ENCODE data around the gene SLC4A2. TPM values are rescaled to one million over a fixed set of nuclear protein-coding genes. Genes with fewer than 3 reads are reported as not detected.

SLC4A2 gene
- polyA plus RNA-seq, 2 donors = 35.7 to 45.5 TPM

GRCh38 chr7:151032936-151033863, 26.2 kb upstream of the SLC4A2 start:
- Histone ChIP-seq H3K27me3 (ENCODE audit: control insufficient read depth in 1 of 2, insufficient read depth in 2 of 2, low read length in 2 of 2) (no peaks in the 10 kb centered on the region), H3K36me3 (ENCODE audit: control insufficient read depth in 2 of 2, insufficient read depth in 2 of 2, low read length in 1 of 2) (peaks cover 11 to 34% of the 10 kb centered on the region in 2 donors), H3K9me3 (ENCODE audit: control insufficient read depth in 2 of 2, insufficient read depth in 1 of 2, low read depth in 1 of 2, low read length in 1 of 2) (no peaks in the 10 kb centered on the region), H3K4me1 (ENCODE audit: control insufficient read depth in 2 of 2, insufficient read depth in 2 of 2, low read length in 1 of 2) (peaks cover 0 to 2% of the 10 kb centered on the region in 2 donors), H3K27ac (ENCODE audit: low read depth in 2 of 2, low read length in 1 of 2) (no peak overlapping the region), H3K4me3 (ENCODE audit: low read depth in 1 of 2, low read length in 2 of 2) (no peak overlapping the region)
- WGBS, 2 donors = 85 to 88% methylated on average over 17 of the region's 17 CpGs

- no peak overlapping the region for H3K27ac ChIP-seq (ENCODE audit: low read depth in 2 of 2, low read length in 1 of 2)
- no peaks in the 10 kb centered on the region for H3K9me3 ChIP-seq (ENCODE audit: control insufficient read depth in 2 of 2, insufficient read depth in 1 of 2, low read depth in 1 of 2, low read length in 1 of 2)
- WGBS, 2 donors = 81 to 85% methylated on average over 5 of the region's 5 CpGs
- H3K4me1 ChIP-seq (ENCODE audit: control insufficient read depth in 2 of 2, insufficient read depth in 2 of 2, low read length in 1 of 2) = peaks cover 0 to 2% of the 10 kb centered on the region in 2 donors
- H3K27me3 ChIP-seq (ENCODE audit: control insufficient read depth in 1 of 2, insufficient read depth in 2 of 2, low read length in 2 of 2) = no peaks in the 10 kb centered on the region
- H3K4me3 ChIP-seq (ENCODE audit: low read depth in 1 of 2, low read length in 2 of 2) = no peak overlapping the region
- H3K36me3 ChIP-seq (ENCODE audit: control insufficient read depth in 2 of 2, insufficient read depth in 2 of 2, low read length in 1 of 2) = peaks cover 11 to 34% of the 10 kb centered on the region in 2 donors
Observed at GRCh38 chr7:151033864-151034249, 25.5 kb upstream of the SLC4A2 start.

GRCh38 chr7:151034312-151035025, 24.9 kb upstream of the SLC4A2 start:
- no peaks in the 10 kb centered on the region for H3K27me3 ChIP-seq (ENCODE audit: control insufficient read depth in 1 of 2, insufficient read depth in 2 of 2, low read length in 2 of 2)

GRCh38 chr7:151035026-151035717, 24.2 kb upstream of the SLC4A2 start:
- Histone ChIP-seq H3K9me3 (ENCODE audit: control insufficient read depth in 2 of 2, insufficient read depth in 1 of 2, low read depth in 1 of 2, low read length in 1 of 2) (no peaks in the 10 kb centered on the region), H3K36me3 (ENCODE audit: control insufficient read depth in 2 of 2, insufficient read depth in 2 of 2, low read length in 1 of 2) (peaks cover 11 to 34% of the 10 kb centered on the region in 2 donors), H3K4me1 (ENCODE audit: control insufficient read depth in 2 of 2, insufficient read depth in 2 of 2, low read length in 1 of 2) (peaks cover 0 to 3% of the 10 kb centered on the region in 2 donors), H3K27ac (ENCODE audit: low read depth in 2 of 2, low read length in 1 of 2) (no peak overlapping the region), H3K4me3 (ENCODE audit: low read depth in 1 of 2, low read length in 2 of 2) (no peak overlapping the region), H3K27me3 (ENCODE audit: control insufficient read depth in 1 of 2, insufficient read depth in 2 of 2, low read length in 2 of 2) (no peaks in the 10 kb centered on the region)
- WGBS, 2 donors = 86% methylated on average over 21 of the region's 21 CpGs

More at GRCh38 chr7:151034312-151035025, 24.9 kb upstream of the SLC4A2 start:
- 90 to 92% methylated on average over 21 of the region's 21 CpGs for WGBS, 2 donors
- Histone ChIP-seq H3K4me3 (ENCODE audit: low read depth in 1 of 2, low read length in 2 of 2) (no peak overlapping the region), H3K36me3 (ENCODE audit: control insufficient read depth in 2 of 2, insufficient read depth in 2 of 2, low read length in 1 of 2) (peaks cover 11 to 34% of the 10 kb centered on the region in 2 donors), H3K4me1 (ENCODE audit: control insufficient read depth in 2 of 2, insufficient read depth in 2 of 2, low read length in 1 of 2) (peaks cover 0 to 3% of the 10 kb centered on the region in 2 donors), H3K27ac (ENCODE audit: low read depth in 2 of 2, low read length in 1 of 2) (no peak overlapping the region), H3K9me3 (ENCODE audit: control insufficient read depth in 2 of 2, insufficient read depth in 1 of 2, low read depth in 1 of 2, low read length in 1 of 2) (no peaks in the 10 kb centered on the region)

GRCh38 chr7:151035902-151036301, 23.5 kb upstream of the SLC4A2 start:
- Histone ChIP-seq H3K9me3 (ENCODE audit: control insufficient read depth in 2 of 2, insufficient read depth in 1 of 2, low read depth in 1 of 2, low read length in 1 of 2) (no peaks in the 10 kb centered on the region), H3K4me1 (ENCODE audit: control insufficient read depth in 2 of 2, insufficient read depth in 2 of 2, low read length in 1 of 2) (peaks cover 0 to 3% of the 10 kb centered on the region in 2 donors), H3K27me3 (ENCODE audit: control insufficient read depth in 1 of 2, insufficient read depth in 2 of 2, low read length in 2 of 2) (no peaks in the 10 kb centered on the region), H3K27ac (ENCODE audit: low read depth in 2 of 2, low read length in 1 of 2) (no peak overlapping the region), H3K4me3 (ENCODE audit: low read depth in 1 of 2, low read length in 2 of 2) (no peak overlapping the region), H3K36me3 (ENCODE audit: control insufficient read depth in 2 of 2, insufficient read depth in 2 of 2, low read length in 1 of 2) (peaks cover 11 to 34% of the 10 kb centered on the region in 2 donors)
- WGBS, 2 donors = 92 to 95% methylated on average over 17 of the region's 17 CpGs

- Histone ChIP-seq H3K9me3 (ENCODE audit: control insufficient read depth in 2 of 2, insufficient read depth in 1 of 2, low read depth in 1 of 2, low read length in 1 of 2) (no peaks in the 10 kb centered on the region), H3K4me3 (ENCODE audit: low read depth in 1 of 2, low read length in 2 of 2) (no peak overlapping the region), H3K4me1 (ENCODE audit: control insufficient read depth in 2 of 2, insufficient read depth in 2 of 2, low read length in 1 of 2) (peaks cover 0 to 3% of the 10 kb centered on the region in 2 donors), H3K27ac (ENCODE audit: low read depth in 2 of 2, low read length in 1 of 2) (peak overlapping the region in 1 of 2 donors; percentile 4), H3K27me3 (ENCODE audit: control insufficient read depth in 1 of 2, insufficient read depth in 2 of 2, low read length in 2 of 2) (no peaks in the 10 kb centered on the region), H3K36me3 (ENCODE audit: control insufficient read depth in 2 of 2, insufficient read depth in 2 of 2, low read length in 1 of 2) (peaks cover 11 to 36% of the 10 kb centered on the region in 2 donors)
- WGBS, 2 donors = 45 to 49% methylated on average over 12 of the region's 12 CpGs
Observed at GRCh38 chr7:151038951-151039849, 20.2 kb upstream of the SLC4A2 start.

- Histone ChIP-seq H3K36me3 (ENCODE audit: control insufficient read depth in 2 of 2, insufficient read depth in 2 of 2, low read length in 1 of 2) (peaks cover 13 to 35% of the 10 kb centered on the region in 2 donors), H3K4me3 (ENCODE audit: low read depth in 1 of 2, low read length in 2 of 2) (no peak overlapping the region), H3K27me3 (ENCODE audit: control insufficient read depth in 1 of 2, insufficient read depth in 2 of 2, low read length in 2 of 2) (no peaks in the 10 kb centered on the region), H3K9me3 (ENCODE audit: control insufficient read depth in 2 of 2, insufficient read depth in 1 of 2, low read depth in 1 of 2, low read length in 1 of 2) (no peaks in the 10 kb centered on the region), H3K27ac (ENCODE audit: low read depth in 2 of 2, low read length in 1 of 2) (no peak overlapping the region), H3K4me1 (ENCODE audit: control insufficient read depth in 2 of 2, insufficient read depth in 2 of 2, low read length in 1 of 2) (peaks cover 0 to 3% of the 10 kb centered on the region in 2 donors)
- 80% methylated on average over 18 of the region's 18 CpGs for WGBS, 2 donors
Observed at GRCh38 chr7:151039850-151040548, 19.4 kb upstream of the SLC4A2 start.

GRCh38 chr7:151040616-151041375, 18.6 kb upstream of the SLC4A2 start:
- no peak overlapping the region for H3K4me3 ChIP-seq (ENCODE audit: low read depth in 1 of 2, low read length in 2 of 2)
- 92 to 95% methylated on average over 30 of the region's 30 CpGs for WGBS, 2 donors
- no peaks in the 10 kb centered on the region for H3K27me3 ChIP-seq (ENCODE audit: control insufficient read depth in 1 of 2, insufficient read depth in 2 of 2, low read length in 2 of 2)
- peaks cover 0 to 3% of the 10 kb centered on the region in 2 donors for H3K4me1 ChIP-seq (ENCODE audit: control insufficient read depth in 2 of 2, insufficient read depth in 2 of 2, low read length in 1 of 2)
- H3K27ac ChIP-seq (ENCODE audit: low read depth in 2 of 2, low read length in 1 of 2) = no peak overlapping the region
- no peaks in the 10 kb centered on the region for H3K9me3 ChIP-seq (ENCODE audit: control insufficient read depth in 2 of 2, insufficient read depth in 1 of 2, low read depth in 1 of 2, low read length in 1 of 2)
- H3K36me3 ChIP-seq (ENCODE audit: control insufficient read depth in 2 of 2, insufficient read depth in 2 of 2, low read length in 1 of 2) = peaks cover 7 to 30% of the 10 kb centered on the region in 2 donors
